Right cardiac atrium (tissue), 5 donors: ENCODE data around the gene PAPSS2. TPM values are rescaled to one million over a fixed set of nuclear protein-coding genes. Genes with fewer than 3 reads are reported as not detected.

ENCODE experiments used
- ATAC-seq, 2 donors: fragments of 200-7000 bp; cut with Tn5 transposase; one replicate each; pipeline versions ENCODE4 v1.8.0 to v1.9.1; 2020; ENCODE audit warnings: moderate library complexity in 2 of 2, mild to moderate bottlenecking in 1 of 2
- DNase-seq, 3 donors: peaks; one replicate each; pipeline ENCODE4 v3.0.0-alpha.2; 2020
- H3K27ac ChIP-seq: one replicate; pipeline ENCODE4 v1.5.1; 2013; ENCODE audit warnings: mild to moderate bottlenecking, low read length, control low read depth, moderate library complexity
- H3K27me3 ChIP-seq: one replicate; pipeline ENCODE4 v1.6.1; 2013; ENCODE audit not compliant: control insufficient read depth, insufficient read depth
- H3K4me1 ChIP-seq: one replicate; pipeline ENCODE4 v1.6.1; 2013; ENCODE audit warnings: low read length; ENCODE audit not compliant: control insufficient read depth, insufficient read depth
- H3K4me3 ChIP-seq: one replicate; pipeline ENCODE4 v1.5.1; 2013; ENCODE audit warnings: low read length, control low read depth
- H3K9me3 ChIP-seq: one replicate; pipeline ENCODE4 v1.6.1; 2013; ENCODE audit warnings: low read length; ENCODE audit not compliant: control insufficient read depth
- WGBS: extraction: QIAGEN DNeasy Blood & Tissue Kit; methylation state at CpG from one replicate; pipeline ENCODE4 v1.1.7; 2013; 5-methylcytosine and 5-hydroxymethylcytosine counted together
- intact Hi-C, 4 donors: fragments of 100-400 bp; cut with DNase I; formaldehyde crosslinking; loops; one replicate each; pipeline versions ENCODE4 v1.11.0 to v1.14.0; 2022 to 2023
- polyA plus RNA-seq: library from polyadenylated mRNA; stranded (reverse); fragments of 200-250 nt; gene quantifications from one replicate; pipeline ENCODE4 v1.2.3, GENCODE V29; 2013
- total RNA-seq, 4 donors: library from RNA; stranded (reverse); fragmentation: NEBNext Ultra II Directional; extraction: Animal tissue kit (Norgen Biotek cat#: 25700); gene quantifications; one replicate each; pipeline ENCODE4 v1.2.1, GENCODE V29; 2021
- donor health status: healthy with polysubstance abuse.
- donor health status: DM: no; HTN: yes; CAD: no.
- donor health status: DM: no; HTN: no; CAD: no.
- donor health status: DM: no; HTN: yes; CAD: no; lungs with severe emphysema.
- donor health status: DM: yes; HTN: yes; CAD: no.

The PAPSS2 gene
- total and polyA plus RNA-seq, 5 donors: 5.0 to 15.9 (median 13.9) TPM

DNA sequence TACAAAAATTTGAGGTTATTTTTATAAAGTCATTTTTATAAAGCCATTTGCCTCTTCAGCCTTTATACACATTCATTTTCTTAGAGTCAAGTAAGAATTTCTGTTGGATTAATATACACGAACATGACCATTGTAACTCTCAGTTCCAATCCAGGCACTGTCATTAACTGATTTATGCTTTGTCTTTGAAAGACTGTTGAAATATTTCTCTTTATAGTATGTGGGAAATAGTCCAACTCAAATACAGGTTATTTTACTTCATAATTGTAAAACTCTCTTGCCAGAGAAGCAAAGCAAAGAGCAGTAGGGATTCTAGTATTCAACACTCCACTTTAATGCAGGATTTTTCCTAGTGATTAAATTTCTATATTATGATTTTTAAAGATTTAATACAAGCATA is 36.5 kb upstream of the PAPSS2 start:
- DNase-seq: no peak
- Histone ChIP-seq H3K27me3 (no peaks in the 10 kb centered on the region), H3K9me3 (no peaks in the 10 kb centered on the region), H3K4me1 (no peaks in the 10 kb centered on the region), H3K27ac (no peak overlapping the region), H3K4me3 (no peak overlapping the region)
- ATAC-seq: no peak
- WGBS: 86% methylated on average over 1 of the region's 1 CpG
- intact Hi-C loops: no loop called here

DNA sequence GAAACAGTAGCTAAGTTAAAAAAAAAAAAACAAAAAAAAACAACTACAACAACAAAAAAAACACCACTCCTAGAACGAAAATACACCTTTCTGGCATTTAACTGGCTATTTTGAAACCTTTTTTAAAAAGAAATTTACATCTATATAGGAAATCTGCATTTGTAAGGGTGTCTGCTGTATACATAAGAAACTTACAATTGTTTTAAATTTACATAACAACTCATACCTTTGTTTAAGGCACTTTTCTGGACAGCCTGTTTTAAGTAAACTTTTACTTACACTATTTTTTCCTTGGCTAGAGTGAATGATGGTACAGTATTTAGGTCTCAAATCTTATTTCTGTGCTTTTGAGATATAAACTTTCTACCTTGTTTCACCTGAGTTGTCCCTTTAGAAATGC is 34.0 kb upstream of the PAPSS2 start:
- WGBS: 75% methylated on average over 1 of the region's 1 CpG
- no peak overlapping the region for H3K4me3 ChIP-seq
- H3K4me1 ChIP-seq: no peaks in the 10 kb centered on the region
- H3K27ac ChIP-seq: no peak overlapping the region
- no peaks in the 10 kb centered on the region for H3K27me3 ChIP-seq
- no peaks in the 10 kb centered on the region for H3K9me3 ChIP-seq
- intact Hi-C loops: no loop called here
- DNase-seq: no peak
- no peak for ATAC-seq

DNA sequence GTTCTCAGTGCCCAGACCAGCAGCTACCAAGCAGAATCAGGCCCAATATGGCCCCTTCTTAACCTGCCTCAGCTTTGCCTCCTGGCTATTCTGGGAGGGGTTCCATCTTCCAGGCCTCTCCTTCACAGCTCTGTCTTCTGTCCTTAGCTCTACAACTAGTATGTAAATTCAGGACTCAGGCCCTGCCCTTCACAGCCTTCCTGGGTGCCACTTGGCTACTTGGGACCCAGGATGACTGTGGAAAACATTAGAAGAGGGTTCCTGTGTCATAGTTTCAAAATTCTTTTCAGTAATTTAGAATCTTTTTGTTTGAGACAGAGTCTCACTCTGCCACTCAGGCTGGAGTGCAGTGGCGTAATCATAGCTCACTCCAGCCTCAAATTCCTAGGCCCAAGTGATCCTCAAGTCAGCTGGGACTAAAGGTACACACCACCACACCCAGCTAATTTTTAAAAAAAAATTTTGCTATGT is 33.2 kb upstream of the PAPSS2 start:
- intact Hi-C loops: no loop called here
- Histone ChIP-seq H3K27ac (no peak overlapping the region), H3K4me3 (no peak overlapping the region), H3K4me1 (no peaks in the 10 kb centered on the region), H3K9me3 (no peaks in the 10 kb centered on the region), H3K27me3 (no peaks in the 10 kb centered on the region)
- ATAC-seq: no peak
- no peak for DNase-seq
- WGBS: 96% methylated on average over 1 of the region's 1 CpG

DNA sequence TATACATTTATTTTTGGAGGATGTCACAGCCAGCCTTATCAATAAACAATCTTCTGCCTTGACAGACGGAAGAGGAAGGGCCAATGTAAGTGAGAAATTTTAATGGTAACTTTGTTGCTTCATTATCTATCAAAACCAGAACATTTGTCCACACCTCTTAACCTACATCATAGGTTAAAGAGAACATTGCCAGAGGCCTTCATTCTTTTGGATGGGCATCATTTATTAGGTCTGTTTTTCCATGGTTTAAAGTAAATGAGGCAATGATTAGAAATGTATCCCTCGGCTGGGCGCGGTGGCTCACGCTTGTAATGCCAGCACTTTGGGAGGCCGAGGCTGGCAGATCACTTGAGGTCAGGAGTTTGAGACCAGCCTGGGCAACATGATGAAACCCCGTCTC is 29.5 kb upstream of the PAPSS2 start:
- Histone ChIP-seq H3K4me3 (no peak overlapping the region), H3K9me3 (no peaks in the 10 kb centered on the region), H3K27me3 (no peaks in the 10 kb centered on the region), H3K27ac (no peak overlapping the region), H3K4me1 (no peaks in the 10 kb centered on the region)
- WGBS: 91% methylated on average over 7 of the region's 7 CpGs
- no peak for ATAC-seq
- intact Hi-C loops: no loop called here
- no peak for DNase-seq

DNA sequence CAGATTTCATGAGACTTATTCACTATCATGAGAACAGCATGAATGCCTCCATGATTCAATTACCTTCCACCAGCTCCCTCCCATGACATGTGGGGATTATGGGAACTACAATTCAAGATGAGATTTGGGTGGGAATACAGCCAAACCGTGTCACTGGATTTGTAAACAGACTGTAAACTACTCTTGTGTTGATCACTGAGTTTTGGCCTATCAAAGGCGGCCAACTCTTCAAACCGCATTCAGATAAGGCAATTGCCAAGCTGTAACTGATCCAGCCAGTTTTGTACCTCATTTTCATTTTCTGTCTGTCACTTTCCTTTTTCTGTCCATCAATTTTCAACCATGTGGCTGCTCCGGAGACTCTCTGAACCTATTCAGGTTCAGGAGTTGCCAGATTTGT is 27.2 kb upstream of the PAPSS2 start:
- H3K27ac ChIP-seq: no peak overlapping the region
- DNase-seq: no peak
- ATAC-seq: no peak
- no peaks in the 10 kb centered on the region for H3K4me1 ChIP-seq
- intact Hi-C loops: no loop called here
- WGBS: 89% methylated on average over 4 of the region's 4 CpGs
- H3K9me3 ChIP-seq: no peaks in the 10 kb centered on the region
- H3K4me3 ChIP-seq: no peak overlapping the region
- no peaks in the 10 kb centered on the region for H3K27me3 ChIP-seq

- no peak for DNase-seq
- intact Hi-C loops: no loop called here
- no peaks in the 10 kb centered on the region for H3K9me3 ChIP-seq
- no peak overlapping the region for H3K4me3 ChIP-seq
- H3K27me3 ChIP-seq: no peaks in the 10 kb centered on the region
- WGBS: 94% methylated on average over 2 of the region's 2 CpGs
- H3K27ac ChIP-seq: no peak overlapping the region
- ATAC-seq: no peak
- no peaks in the 10 kb centered on the region for H3K4me1 ChIP-seq
Measured at GRCh38 chr10:87634311-87634710, 25.4 kb upstream of the PAPSS2 start.

DNA sequence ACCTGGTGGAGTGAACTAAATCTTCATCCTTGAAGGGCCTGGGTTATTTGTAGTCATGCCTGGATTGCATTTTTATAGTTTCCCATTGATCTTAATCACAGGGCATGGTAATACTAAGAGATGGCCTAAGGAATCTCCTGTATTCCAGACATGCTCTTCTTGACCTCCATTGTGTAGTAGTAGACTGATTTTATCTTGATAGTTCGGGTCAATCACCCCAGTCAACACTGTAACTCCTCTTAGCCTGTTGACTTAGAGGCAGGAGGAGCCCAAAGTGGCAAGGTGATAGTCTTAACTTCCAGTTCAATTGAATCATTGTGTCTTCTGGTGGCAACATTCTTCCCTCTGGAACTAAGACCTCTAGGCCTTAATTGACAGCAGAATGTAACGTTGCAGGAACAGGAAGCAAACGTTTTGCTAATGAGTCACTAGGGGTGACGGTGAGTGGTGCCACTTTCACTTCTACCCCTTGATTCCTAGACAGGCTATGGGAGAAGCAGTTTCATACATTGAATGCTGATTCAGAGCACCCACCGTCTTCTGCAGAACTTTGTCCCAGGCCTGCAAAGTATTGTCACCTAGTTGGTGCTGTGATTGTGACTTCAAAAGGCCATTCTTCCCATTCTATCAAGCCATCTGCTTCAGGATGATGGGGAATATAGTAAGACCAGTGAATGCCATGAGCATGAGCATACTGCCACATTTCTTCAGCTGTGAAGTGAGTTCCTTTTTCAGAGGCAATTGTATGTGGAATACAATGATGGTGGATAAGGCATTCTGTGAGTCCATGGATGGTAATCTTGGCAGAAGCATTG is 24.0 kb upstream of the PAPSS2 start:
- ATAC-seq: no peak
- H3K4me3 ChIP-seq: no peak overlapping the region
- no peaks in the 10 kb centered on the region for H3K27me3 ChIP-seq
- WGBS: 48% methylated on average over 5 of the region's 5 CpGs
- H3K4me1 ChIP-seq: no peaks in the 10 kb centered on the region
- intact Hi-C loops: no loop called here
- no peak overlapping the region for H3K27ac ChIP-seq
- no peaks in the 10 kb centered on the region for H3K9me3 ChIP-seq
- no peak for DNase-seq

GRCh38 chr10:87636313-87636915 is 23.3 kb upstream of the PAPSS2 start:
- Histone ChIP-seq H3K4me1 (no peaks in the 10 kb centered on the region), H3K4me3 (no peak overlapping the region), H3K27me3 (no peaks in the 10 kb centered on the region), H3K9me3 (no peaks in the 10 kb centered on the region), H3K27ac (no peak overlapping the region)
- DNase-seq: no peak
- ATAC-seq: no peak
- WGBS: 91% methylated on average over 3 of the region's 3 CpGs
- intact Hi-C loops: no loop called here

DNA sequence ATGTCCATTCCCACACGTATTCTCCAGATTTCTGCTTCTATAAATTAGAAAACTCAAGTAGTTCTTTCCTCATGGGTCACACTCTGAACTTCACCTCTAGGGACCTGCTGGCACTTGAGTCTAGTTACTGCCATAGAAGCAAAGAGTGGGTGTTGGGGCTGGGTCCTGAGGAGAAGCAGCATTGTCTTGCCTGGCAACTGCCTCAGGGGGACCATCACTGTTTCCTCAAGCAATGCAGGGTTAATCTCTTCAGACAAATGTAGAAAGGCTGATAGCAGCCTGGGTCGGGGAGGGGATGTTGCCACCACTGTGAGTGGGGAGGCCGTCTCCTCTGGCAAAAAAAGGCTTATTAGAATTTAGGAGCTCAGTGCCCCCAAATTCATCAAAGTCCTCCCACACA is 20.2 kb upstream of the PAPSS2 start:
- ATAC-seq: no peak
- H3K4me1 ChIP-seq: no peaks in the 10 kb centered on the region
- no peak overlapping the region for H3K4me3 ChIP-seq
- no peaks in the 10 kb centered on the region for H3K9me3 ChIP-seq
- DNase-seq: no peak
- H3K27ac ChIP-seq: no peak overlapping the region
- no peaks in the 10 kb centered on the region for H3K27me3 ChIP-seq
- intact Hi-C loops: no loop called here
- WGBS: 75% methylated on average over 3 of the region's 3 CpGs

- DNase-seq (no peak), ATAC-seq (no peak)
- intact Hi-C loops: no loop called here
- Histone ChIP-seq H3K27me3 (no peaks in the 10 kb centered on the region), H3K9me3 (no peaks in the 10 kb centered on the region), H3K27ac (no peak overlapping the region), H3K4me3 (no peak overlapping the region), H3K4me1 (no peaks in the 10 kb centered on the region)
Measured at GRCh38 chr10:87640043-87640442, 19.6 kb upstream of the PAPSS2 start.

DNA sequence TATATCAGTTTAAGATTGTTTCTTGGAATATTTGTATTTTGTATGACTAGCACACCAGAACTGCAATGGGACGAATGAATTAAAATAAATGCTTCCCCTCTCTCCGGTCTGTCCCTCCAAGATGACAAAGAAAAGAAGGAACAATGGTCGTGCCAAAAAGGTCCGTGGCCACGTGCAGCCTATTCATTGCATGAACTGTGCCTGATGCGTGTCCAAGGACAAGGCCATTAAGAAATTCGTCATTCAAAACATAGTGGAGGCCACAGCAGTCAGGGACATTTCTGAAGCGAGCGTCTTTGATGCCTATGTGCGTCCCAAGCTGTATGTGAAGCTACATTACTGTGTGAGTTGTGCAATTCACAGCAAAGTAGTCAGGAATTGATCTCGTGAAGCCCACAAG is 17.2 kb upstream of the PAPSS2 start:
- H3K27me3 ChIP-seq: no peaks in the 10 kb centered on the region
- no peak overlapping the region for H3K27ac ChIP-seq
- no peak for ATAC-seq
- no peaks in the 10 kb centered on the region for H3K4me1 ChIP-seq
- H3K4me3 ChIP-seq: no peak overlapping the region
- no peak for DNase-seq
- intact Hi-C loops: no loop called here
- WGBS: 88% methylated on average over 11 of the region's 11 CpGs
- H3K9me3 ChIP-seq: no peaks in the 10 kb centered on the region
